GM12878 (cell line): ENCODE results near the gene CTNNA2. TPM values are rescaled to one million over a fixed set of nuclear protein-coding genes. Genes with fewer than 3 reads are reported as not detected.

Source experiments
- ATAC-seq: fragments of 200-7000 bp; cut with Tn5 transposase; 3 replicates; pipeline ENCODE4 v1.9.1; 2020; ENCODE audit warnings: mild to moderate bottlenecking, moderate library complexity
- BruUV-seq: library from RNA; stranded (reverse); fragments of 400-500 nt; replicated peaks from 2 replicates; lab custom pipeline; 2021; lab: Mats Ljungman, UMichigan
- CTCF ChIA-PET: fragments of 300-600 bp; sonication (Branson Sonifier 250); formaldehyde crosslinking; extraction: SDS; loops from one replicate; lab custom pipeline; 2021; ENCODE audit warnings: inconsistent platforms; lab: Yijun Ruan, JAX
- POLR2A ChIA-PET: fragments of 350-600 bp; formaldehyde crosslinking; extraction: SDS; loops from one replicate; lab custom pipeline; 2021; ENCODE audit warnings: inconsistent platforms; lab: Charles Lee
- RAD21 ChIA-PET: fragments of 300-600 bp; sonication (Branson Sonifier 250); formaldehyde crosslinking; loops from one replicate; lab custom pipeline; 2023; ENCODE audit warnings: antibody characterized with exemption; ENCODE audit not compliant: unreplicated experiment; lab: Charles Lee
- SMC1A ChIA-PET: fragments of 300-600 bp; sonication (Branson Sonifier 250); formaldehyde crosslinking; loops from one replicate; lab custom pipeline; 2023; ENCODE audit not compliant: unreplicated experiment, uncharacterized antibody; lab: Charles Lee
- DNase-seq: peaks from one replicate; pipeline ENCODE4 v3.0.0-alpha.2; 2011; ENCODE audit warnings: low read depth, low spot score
- FAIRE-seq: peaks from 3 replicates; lab custom pipeline; 2011; peaks lifted over from hg19 to GRCh38; lab: Jason Lieb, UNC
- H2AFZ ChIP-seq: 2 replicates; pipeline ENCODE4 v1.6.0; 2011; ENCODE audit warnings: low read depth, low read length, control low read depth; ENCODE audit not compliant: control insufficient read depth
- H3K27ac ChIP-seq: 2 replicates; pipeline ENCODE4 v1.5.1; 2011; ENCODE audit warnings: control low read depth; ENCODE audit not compliant: control insufficient read depth, insufficient read depth
- H3K27me3 ChIP-seq, 2 experiments: replicated peaks in 1 of 2; 2 replicates each; pipeline versions ENCODE4 v1.6.0 to v1.6.1; 2011; ENCODE audit warnings: low read length in 1 of 2; ENCODE audit not compliant: control insufficient read depth in 2 of 2, insufficient read depth in 2 of 2
- H3K36me3 ChIP-seq, 2 experiments: 2 replicates each; pipeline ENCODE4 v1.5.1; 2011; ENCODE audit warnings: low read length in 1 of 2; ENCODE audit not compliant: control insufficient read depth in 2 of 2, insufficient read depth in 2 of 2
- H3K4me1 ChIP-seq: 2 replicates; pipeline ENCODE4 v1.6.1; 2011; ENCODE audit warnings: mild to moderate bottlenecking, low read length, moderate library complexity, mixed read lengths; ENCODE audit not compliant: control insufficient read depth, insufficient read depth
- H3K4me2 ChIP-seq: 2 replicates; pipeline ENCODE4 v1.6.0; 2011; ENCODE audit warnings: control low read depth; ENCODE audit not compliant: control insufficient read depth, insufficient read depth
- H3K4me3 ChIP-seq: fragments of 200-600 bp; sonication (generic); 2 replicates; pipeline ENCODE4 v1.5.1; 2016
- H3K79me2 ChIP-seq: 2 replicates; pipeline ENCODE4 v1.6.0; 2011; ENCODE audit warnings: low read length; ENCODE audit not compliant: control insufficient read depth, insufficient read depth
- H3K9ac ChIP-seq: 2 replicates; pipeline ENCODE4 v1.8.0; 2011; ENCODE audit warnings: low read length, control low read depth, mixed read lengths; ENCODE audit not compliant: control insufficient read depth, insufficient read depth
- H3K9me3 ChIP-seq: replicated peaks from 3 replicates; pipeline ENCODE4 v1.5.1; 2011; ENCODE audit warnings: mild to moderate bottlenecking, low read length; ENCODE audit not compliant: control insufficient read depth, insufficient read depth
- H4K20me1 ChIP-seq: 2 replicates; pipeline ENCODE4 v1.6.0; 2011; ENCODE audit not compliant: control insufficient read depth, insufficient read depth
- CEBPZ ChIP-seq: fragments of 150-350 bp; IDR thresholded peaks from 2 replicates; pipeline ENCODE4 v1.6.1; 2016; ENCODE audit warnings: low read depth, low read length
- CHD1 ChIP-seq: IDR thresholded peaks from 2 replicates; pipeline ENCODE4 v1.6.1; 2012; ENCODE audit warnings: low read depth, low read length, improper control_type of control experiment
- CREB1 ChIP-seq: IDR thresholded peaks from 2 replicates; pipeline ENCODE4 v1.6.1; 2012; ENCODE audit warnings: low read depth, mild to moderate bottlenecking, inconsistent platforms
- HSF1 ChIP-seq: fragments of 150-350 bp; IDR thresholded peaks from 2 replicates; pipeline ENCODE4 v1.6.1; 2014; ENCODE audit warnings: mild to moderate bottlenecking, low read depth, low read length
- JUNB ChIP-seq: IDR thresholded peaks from 2 replicates; pipeline ENCODE4 v1.6.1; 2016; ENCODE audit warnings: antibody characterized with exemption, mild to moderate bottlenecking
- RUNX3 ChIP-seq: IDR thresholded peaks from 2 replicates; pipeline ENCODE4 v1.6.1; 2012; ENCODE audit warnings: low read length, inconsistent platforms
- SMAD5 ChIP-seq: IDR thresholded peaks from 2 replicates; pipeline ENCODE4 v1.6.1; 2016; ENCODE audit warnings: antibody characterized with exemption, low read depth
- STAT3 ChIP-seq: IDR thresholded peaks from 2 replicates; pipeline ENCODE4 v1.6.1; 2011; ENCODE audit warnings: low read depth, low read length, improper control_type of control experiment
- ZNF687 ChIP-seq: fragments of 450-650 bp; IDR thresholded peaks from 2 replicates; pipeline ENCODE4 v1.6.1; 2017; ENCODE audit warnings: mild to moderate bottlenecking, moderate library complexity
- WGBS: methylation state at CpG from one replicate; pipeline ENCODE4 v1.1.6; 2016; ENCODE audit warnings: low lambda C conversion rate; ENCODE audit not compliant: insufficient replicate concordance, insufficient coverage; ENCODE audit errors: missing lambda C conversion rate; 5-methylcytosine and 5-hydroxymethylcytosine counted together
- in situ Hi-C: fragments of 300-500 bp; cut with MboI; formaldehyde crosslinking; loops from 9 replicates; pipeline ENCODE4 v1.14.3; 2018; ENCODE audit warnings: mixed read lengths
- intact Hi-C: fragments of 100-400 bp; cut with micrococcal nuclease; formaldehyde crosslinking; loops from one replicate; pipeline ENCODE4 v1.14.2; 2022; ENCODE audit not compliant: unreplicated experiment
- polyA plus RNA-seq, 11 experiments: library from polyadenylated mRNA; depleted of rRNA in 4 of 11; unstranded in 6 of 11; stranded (reverse) in 5 of 11; fragments of >200 nt; fragmentation: Nextera tagmentation in 4 of 11; fragmentation: Illumina TruSeq in 1 of 11; extraction: Ambion mirVana in 4 of 11; extraction: Trizol in 1 of 11; gene quantifications; 1 replicate in 1 of 11; 2 replicates in 10 of 11; pipeline versions ENCODE4 v1.2.1 to v1.2.3, GENCODE V29; 2011 to 2016; ENCODE audit warnings: inconsistent platforms in 2 of 11, missing spikeins in 2 of 11, low read depth in 1 of 11
- total RNA-seq, 4 experiments: library from RNA; depleted of rRNA in 3 of 4; stranded (reverse); fragments of >200 nt in 3 of 4; fragmentation: Illumina TruSeq in 1 of 4; extraction: Trizol in 1 of 4; gene quantifications; 2 replicates each; pipeline versions ENCODE4 v1.2.1 to v1.2.3, GENCODE V29; 2013 to 2021

Gene CTNNA2
- total and polyA plus RNA-seq, 10 of the 15 experiments (the other 5 are each of a cell fraction or from before 2014, with no cell fraction given), result 2.4 to 36.2 (median 6.6) TPM

- TF ChIP-seq CEBPZ (no peak), STAT3 (no peak), ZNF687 (no peak)
- TF ChIP-seq, all 136 proteins: peak for 0
Observed at GRCh38 chr2:79830501-79830900, 317.6 kb downstream of the CTNNA2 start (continued).

GRCh38 chr2:79831961-79832360, 319.1 kb downstream of the CTNNA2 start:
- ChIA-PET RAD21 (no interaction called here), CTCF (no interaction called here), SMC1A (no interaction called here), POLR2A (no interaction called here)
- no peak overlapping the region for H3K9ac ChIP-seq
- H3K4me2 ChIP-seq, result no peak overlapping the region
- H3K9me3 ChIP-seq, result no peaks in the 10 kb centered on the region
- WGBS, result 0% methylated on average over 3 of the region's 3 CpGs
- no TSS peak for BruUV-seq
- in situ Hi-C loops, result no loop called here
- no peak overlapping the region for H3K4me3 ChIP-seq
- no peaks in the 10 kb centered on the region for H3K36me3 ChIP-seq
- H2AFZ ChIP-seq, result no peak overlapping the region
- DNase-seq (no peak), FAIRE-seq (no peak), ATAC-seq (no peak)
- H3K4me1 ChIP-seq, result no peaks in the 10 kb centered on the region
- H3K27ac ChIP-seq, result no peak overlapping the region
- H3K27me3 ChIP-seq, result no peaks in the 10 kb centered on the region
- H4K20me1 ChIP-seq, result no peaks in the 10 kb centered on the region
- intact Hi-C loops, result no loop called here
- no peaks in the 10 kb centered on the region for H3K79me2 ChIP-seq
- no peak for TF ChIP-seq CHD1
- TF ChIP-seq RUNX3, result no peak
- no peak for TF ChIP-seq JUNB
- TF ChIP-seq HSF1, result no peak
- no peak for TF ChIP-seq SMAD5
- no peak for TF ChIP-seq CREB1
